ENCODE measurements around the gene MACROD2. TPM values are rescaled to one million over a fixed set of nuclear protein-coding genes. Genes with fewer than 3 reads are reported as not detected.

MACROD2 gene
- total RNA-seq, 1 experiment from 2014 or later: 1.6 TPM

DNA sequence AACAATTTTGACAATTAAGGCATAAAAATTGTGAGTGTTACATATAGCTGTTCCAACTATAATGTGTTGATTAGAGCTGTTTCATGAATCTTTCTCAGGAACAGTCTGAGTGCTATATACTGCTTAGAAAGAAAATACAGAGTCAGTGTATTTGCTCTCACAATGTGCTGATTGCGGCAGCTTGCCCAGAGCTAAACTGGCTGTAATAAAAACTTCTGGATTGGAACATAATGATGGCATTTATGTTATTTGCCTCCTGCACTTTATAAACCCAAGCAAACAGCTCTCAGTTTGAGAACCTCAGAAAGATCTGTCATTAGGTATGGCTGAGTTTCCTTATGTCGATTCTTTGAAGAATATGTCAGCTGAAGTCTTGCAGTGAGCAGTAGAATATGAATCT, 312.6 kb downstream of the MACROD2 start:
- H3K27ac Mint-ChIP-seq: no peak overlapping the region
- no peaks in the 10 kb centered on the region for H3K4me1 ChIP-seq (ENCODE audit: insufficient read depth, low read length)
- H2BK20ac ChIP-seq (ENCODE audit: low read depth, low read length, poor library complexity, severe bottlenecking): no peak overlapping the region
- no CpG with 5 or more reads among the region's 2 CpGs for WGBS (ENCODE audit: extremely low coverage, insufficient read length, low lambda C conversion rate)
- no peak overlapping the region for H2BK12ac ChIP-seq (ENCODE audit: insufficient read length, low read depth, low read length)
- no peak overlapping the region for H3K9ac ChIP-seq (ENCODE audit: extremely low read depth, insufficient read length, low read length)
- peaks cover 4% of the 10 kb centered on the region in 2 experiments for H3K4me1 Mint-ChIP-seq
- H3K4me3 Mint-ChIP-seq: no peak overlapping the region
- H2AFZ ChIP-seq (ENCODE audit: low read length): no peak overlapping the region
- no peak overlapping the region for H3K56ac ChIP-seq (ENCODE audit: insufficient read length, low read depth, low read length)
- H3K79me1 ChIP-seq (ENCODE audit: insufficient read depth, low read depth, low read length, poor library complexity, severe bottlenecking): no peaks in the 10 kb centered on the region
- H2BK120ac ChIP-seq (ENCODE audit: low read depth, low read length, poor library complexity, severe bottlenecking): no peak overlapping the region
- H3K4me2 ChIP-seq (ENCODE audit: insufficient read depth, insufficient read length, low read length): no peak overlapping the region
- no peaks in the 10 kb centered on the region for H3K36me3 Mint-ChIP-seq (ENCODE audit: insufficient read depth in 1 of 3, low read depth in 3 of 3)
- H4K91ac ChIP-seq (ENCODE audit: insufficient read length, low read depth, low read length): no peak overlapping the region
- no peaks in the 10 kb centered on the region for H3K79me2 ChIP-seq (ENCODE audit: insufficient read depth, low read length)
- no peaks in the 10 kb centered on the region for H3K9me3 Mint-ChIP-seq
- TF ChIP-seq, protein P1, sequence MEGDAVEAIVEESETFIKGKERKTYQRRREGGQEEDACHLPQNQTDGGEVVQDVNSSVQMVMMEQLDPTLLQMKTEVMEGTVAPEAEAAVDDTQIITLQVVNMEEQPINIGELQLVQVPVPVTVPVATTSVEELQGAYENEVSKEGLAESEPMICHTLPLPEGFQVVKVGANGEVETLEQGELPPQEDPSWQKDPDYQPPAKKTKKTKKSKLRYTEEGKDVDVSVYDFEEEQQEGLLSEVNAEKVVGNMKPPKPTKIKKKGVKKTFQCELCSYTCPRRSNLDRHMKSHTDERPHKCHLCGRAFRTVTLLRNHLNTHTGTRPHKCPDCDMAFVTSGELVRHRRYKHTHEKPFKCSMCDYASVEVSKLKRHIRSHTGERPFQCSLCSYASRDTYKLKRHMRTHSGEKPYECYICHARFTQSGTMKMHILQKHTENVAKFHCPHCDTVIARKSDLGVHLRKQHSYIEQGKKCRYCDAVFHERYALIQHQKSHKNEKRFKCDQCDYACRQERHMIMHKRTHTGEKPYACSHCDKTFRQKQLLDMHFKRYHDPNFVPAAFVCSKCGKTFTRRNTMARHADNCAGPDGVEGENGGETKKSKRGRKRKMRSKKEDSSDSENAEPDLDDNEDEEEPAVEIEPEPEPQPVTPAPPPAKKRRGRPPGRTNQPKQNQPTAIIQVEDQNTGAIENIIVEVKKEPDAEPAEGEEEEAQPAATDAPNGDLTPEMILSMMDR (conservative IDR thresholded peaks at IDR 0.05): no peak
- H2AK5ac ChIP-seq (ENCODE audit: insufficient read length, low read length): no peak overlapping the region
- no peak overlapping the region for H3T11ph ChIP-seq (ENCODE audit: low read length)
- no peaks in the 10 kb centered on the region for H3K27me3 ChIP-seq (ENCODE audit: insufficient read depth, low read length)
- no peak for DNase-seq
- H4K20me1 ChIP-seq (ENCODE audit: control insufficient read depth, insufficient read depth, insufficient read length): no peaks in the 10 kb centered on the region
- H3K23me2 ChIP-seq (ENCODE audit: insufficient read length, low read depth, low read length, poor library complexity, severe bottlenecking): no peaks in the 10 kb centered on the region
- H4K8ac ChIP-seq (replicated peaks; ENCODE audit: insufficient read length, low read depth, low read length): no peak overlapping the region
- no peak overlapping the region for H4K5ac ChIP-seq (ENCODE audit: insufficient read length, low read depth, low read length)
- H3K18ac ChIP-seq (ENCODE audit: insufficient read length, low read depth, low read length): no peak overlapping the region
- no peak overlapping the region for H3K23ac ChIP-seq (ENCODE audit: insufficient read length, low read depth, low read length)
- no peak overlapping the region for H3K14ac ChIP-seq (ENCODE audit: insufficient read depth, low read length)
- H3K4ac ChIP-seq (ENCODE audit: low read depth, low read length): no peak overlapping the region
- no peak overlapping the region for H3K27ac ChIP-seq (ENCODE audit: insufficient read length, low read depth, low read length)
- H3K9me3 ChIP-seq (ENCODE audit: control insufficient read depth, low read depth, low read length): no peaks in the 10 kb centered on the region
- no peak overlapping the region for H2BK15ac ChIP-seq (ENCODE audit: low read depth, low read length)
- no peaks in the 10 kb centered on the region for H3K27me3 Mint-ChIP-seq (ENCODE audit: low read depth)
- H2BK5ac ChIP-seq (ENCODE audit: insufficient read length, low read length): no peak overlapping the region

Measured in H9 (cell line).